HCT116 (cell line): Measurements from ENCODE around the gene GRIN2A. TPM values are rescaled to one million over a fixed set of nuclear protein-coding genes. Genes with fewer than 3 reads are reported as not detected.

Source experiments
- ATAC-seq: fragments of 200-7000 bp; cut with Tn5 transposase; 2 replicates; pipeline ENCODE4 v1.9.1; 2020; ENCODE audit warnings: mild to moderate bottlenecking, moderate library complexity
- BruUV-seq: library from RNA; stranded (reverse); fragments of 400-500 nt; replicated peaks from 2 replicates; lab custom pipeline; 2021; lab: Mats Ljungman, UMichigan
- CTCF ChIA-PET: fragments of 300-600 bp; sonication (Branson Sonifier 250); formaldehyde crosslinking; loops from one replicate; lab custom pipeline; 2021; ENCODE audit warnings: antibody characterized with exemption; lab: Charles Lee
- POLR2A ChIA-PET: fragments of 300-600, 350-600 bp; sonication (Branson Sonifier 250); formaldehyde crosslinking; loops from one replicate; lab custom pipeline; 2021; ENCODE audit warnings: antibody characterized with exemption; lab: Charles Lee
- RAD21 ChIA-PET, 2 experiments: fragments of 300-600 bp; sonication (Branson Sonifier 250); formaldehyde crosslinking; loops; one replicate each; lab custom pipeline; 2023; ENCODE audit warnings: low total read pairs in 2 of 2; ENCODE audit not compliant: uncharacterized antibody in 2 of 2, unreplicated experiment in 2 of 2, low non-redundant PET in 1 of 2; lab: Charles Lee
- DNase-seq: peaks from one replicate; pipeline ENCODE4 v3.0.0-alpha.2; 2010; ENCODE audit warnings: low read depth, low spot score
- H2AFZ ChIP-seq: fragments of 200-600 bp; shearing (Covaris generic), sonication (generic); 2 replicates; pipeline ENCODE4 v1.6.1; 2017; ENCODE audit warnings: low read depth, mixed run types, mixed read lengths, antibody characterized with exemption, low read length; ENCODE audit not compliant: poor library complexity, severe bottlenecking
- H3K27ac ChIP-seq: 2 replicates; pipeline ENCODE4 v1.5.1; 2012; ENCODE audit warnings: low read depth, low read length
- H3K27me3 ChIP-seq: fragments of 200-600 bp; sonication (generic); 2 replicates; pipeline ENCODE4 v1.6.1; 2016; ENCODE audit warnings: mixed run types, low read length, mixed read lengths; ENCODE audit not compliant: insufficient read depth
- H3K36me3 ChIP-seq, 2 experiments: fragments of 200-500 bp in 1 of 2; fragments of 200-600 bp in 1 of 2; sonication (Bioruptor generic) in 1 of 2; sonication (generic) in 1 of 2; 2 replicates each; pipeline versions ENCODE4 v1.5.1 to v1.6.1; 2014 to 2016; ENCODE audit warnings: low read length in 2 of 2, inconsistent platforms in 1 of 2, mixed read lengths in 1 of 2, mixed run types in 1 of 2; ENCODE audit not compliant: insufficient read depth in 2 of 2, control insufficient read depth in 1 of 2
- H3K4me1 ChIP-seq, 2 experiments: fragments of 200-600 bp in 1 of 2; sonication (generic) in 1 of 2; 2 replicates each; pipeline versions ENCODE4 v1.5.1 to v1.6.1; 2012 to 2017; ENCODE audit warnings: low read length in 2 of 2, inconsistent platforms in 1 of 2, mild to moderate bottlenecking in 1 of 2, mixed read lengths in 1 of 2, mixed run types in 1 of 2, moderate library complexity in 1 of 2; ENCODE audit not compliant: insufficient read depth in 2 of 2, control insufficient read depth in 1 of 2
- H3K4me2 ChIP-seq: fragments of 200-600 bp; sonication (generic); 2 replicates; pipeline ENCODE4 v1.6.1; 2017; ENCODE audit warnings: mixed run types, low read length, mixed read lengths
- H3K4me3 ChIP-seq, 2 experiments: fragments of 200-600 bp in 1 of 2; sonication (generic) in 1 of 2; replicated peaks in 1 of 2; 2 replicates each; pipeline ENCODE4 v1.5.1; 2011 to 2016; ENCODE audit warnings: low read length in 2 of 2, control low read depth in 1 of 2, low read depth in 1 of 2, mild to moderate bottlenecking in 1 of 2, mixed read lengths in 1 of 2, mixed run types in 1 of 2
- H3K79me2 ChIP-seq: fragments of 200-600 bp; sonication (generic); 2 replicates; pipeline ENCODE4 v1.6.1; 2017; ENCODE audit warnings: mild to moderate bottlenecking, mixed run types, low read length, moderate library complexity, mixed read lengths; ENCODE audit not compliant: insufficient read depth
- H3K9ac ChIP-seq: fragments of 200-600 bp; sonication (generic); 2 replicates; pipeline ENCODE4 v1.6.1; 2016; ENCODE audit warnings: low read length, mixed read lengths
- H3K9me2 ChIP-seq: fragments of 200-600 bp; sonication (generic), shearing (Covaris generic); 2 replicates; pipeline ENCODE4 v1.6.1; 2017; ENCODE audit warnings: mixed run types, mild to moderate bottlenecking, moderate library complexity; ENCODE audit not compliant: insufficient read depth
- H3K9me3 ChIP-seq, 2 experiments: fragments of 200-500 bp in 1 of 2; fragments of 200-600 bp in 1 of 2; sonication (Bioruptor generic) in 1 of 2; sonication (generic) in 1 of 2; 2 replicates each; pipeline ENCODE4 v1.6.1; 2014 to 2017; ENCODE audit warnings: low read length in 2 of 2, mixed read lengths in 2 of 2, inconsistent platforms in 1 of 2, low read depth in 1 of 2, mild to moderate bottlenecking in 1 of 2, mixed run types in 1 of 2, moderate library complexity in 1 of 2; ENCODE audit not compliant: control insufficient read depth in 1 of 2, insufficient read depth in 1 of 2
- H4K20me1 ChIP-seq: fragments of 200-600 bp; sonication (generic), shearing (Covaris generic); 2 replicates; pipeline ENCODE4 v1.6.1; 2017; ENCODE audit warnings: mixed run types, mild to moderate bottlenecking, moderate library complexity; ENCODE audit not compliant: insufficient read depth
- ATF3 ChIP-seq: IDR thresholded peaks from 2 replicates; pipeline ENCODE4 v1.6.1; 2012
- CBX3 ChIP-seq: IDR thresholded peaks from 2 replicates; pipeline ENCODE4 v1.6.1; 2012; ENCODE audit warnings: low read depth
- CEBPB ChIP-seq: IDR thresholded peaks from 2 replicates; pipeline ENCODE4 v1.6.1; 2012; ENCODE audit warnings: low read depth
- EGR1 ChIP-seq: IDR thresholded peaks from 2 replicates; pipeline ENCODE4 v1.6.1; 2012; ENCODE audit warnings: low read depth
- EZH2phosphoT487 ChIP-seq: fragments of 200-600 bp; IDR thresholded peaks from 2 replicates; pipeline ENCODE4 v1.6.1; 2018; ENCODE audit warnings: antibody characterized with exemption, borderline replicate concordance
- FOSL1 ChIP-seq: IDR thresholded peaks from 2 replicates; pipeline ENCODE4 v1.6.1; 2012; ENCODE audit warnings: low read depth
- JUND ChIP-seq: IDR thresholded peaks from 2 replicates; pipeline ENCODE4 v1.6.1; 2012
- MAX ChIP-seq: IDR thresholded peaks from 2 replicates; pipeline ENCODE4 v1.6.1; 2012
- POLR2A ChIP-seq: IDR thresholded peaks from 2 replicates; pipeline ENCODE4 v1.7.0; 2011; ENCODE audit warnings: borderline replicate concordance; ENCODE audit not compliant: insufficient read depth, insufficient read length; ENCODE audit errors: extremely low read depth
- POLR2AphosphoS5 ChIP-seq: IDR thresholded peaks from 2 replicates; pipeline ENCODE4 v1.6.1; 2011; ENCODE audit warnings: mild to moderate bottlenecking, low read depth, low read length, moderate library complexity
- RAD21 ChIP-seq: IDR thresholded peaks from 2 replicates; pipeline ENCODE4 v1.6.1; 2012; ENCODE audit warnings: low read depth, mild to moderate bottlenecking
- SIN3A ChIP-seq: IDR thresholded peaks from 2 replicates; pipeline ENCODE4 v1.6.1; 2012; ENCODE audit warnings: low read depth
- SRF ChIP-seq: IDR thresholded peaks from 2 replicates; pipeline ENCODE4 v1.6.1; 2012; ENCODE audit warnings: low read depth
- TCF7L2 ChIP-seq: IDR thresholded peaks from 2 replicates; pipeline ENCODE4 v1.7.0; 2011; ENCODE audit warnings: borderline replicate concordance, inconsistent platforms; ENCODE audit not compliant: insufficient read depth, insufficient read length; ENCODE audit errors: extremely low read depth
- YY1 ChIP-seq: IDR thresholded peaks from 2 replicates; pipeline ENCODE4 v1.6.1; 2011; ENCODE audit warnings: low read length, low read depth, moderate library complexity, mild to moderate bottlenecking; ENCODE audit not compliant: insufficient replicate concordance; ENCODE audit errors: extremely low read depth
- ZFX ChIP-seq: fragments of 450-650 bp; IDR thresholded peaks from 2 replicates; pipeline ENCODE4 v1.6.1; 2017
- intact Hi-C: fragments of 100-400 bp; cut with micrococcal nuclease; formaldehyde crosslinking; loops from 2 replicates; pipeline ENCODE4 v1.10.0; 2022
- total RNA-seq: library from RNA; stranded (reverse); gene quantifications from one replicate; pipeline ENCODE4 v1.2.1, GENCODE V29; 2021; ENCODE audit not compliant: unreplicated experiment
- TF ChIP-seq, protein P1 (sequence below): IDR thresholded peaks from 2 replicates; pipeline ENCODE4 v1.6.1; 2011; ENCODE audit warnings: mild to moderate bottlenecking, low read length, moderate library complexity; ENCODE audit not compliant: insufficient replicate concordance; ENCODE audit errors: extremely low read depth
- TF ChIP-seq, protein P2 (sequence below): IDR thresholded peaks from 2 replicates; pipeline ENCODE4 v1.6.1; 2012; ENCODE audit warnings: low read depth
- TF ChIP-seq, protein P3 (sequence below), 3 experiments: fragments of 200-600 bp in 1 of 3; sonication (generic) in 1 of 3; IDR thresholded peaks in 2 of 3; conservative IDR thresholded peaks in 1 of 3; 2 replicates each; pipeline ENCODE4 v1.5.1; 2012 to 2017; ENCODE audit warnings: low read depth in 2 of 3, low read length in 2 of 3, antibody characterized with exemption in 1 of 3, borderline replicate concordance in 1 of 3, control low read depth in 1 of 3, mild to moderate bottlenecking in 1 of 3, mixed read lengths in 1 of 3, mixed run types in 1 of 3, moderate library complexity in 1 of 3; ENCODE audit not compliant: insufficient read depth in 1 of 3

The GRIN2A gene
- total RNA-seq, 1 experiment from 2014 or later = 0.02 TPM

GRCh38 chr16:9791556-9791955 is 390.7 kb downstream of the GRIN2A start:
- Histone ChIP-seq H3K36me3 (no peaks in the 10 kb centered on the region), H3K27me3 (peaks cover 3% of the 10 kb centered on the region; the same call in 1 of the 2 replicates), H4K20me1 (no peaks in the 10 kb centered on the region), H3K79me2 (no peaks in the 10 kb centered on the region), H3K4me3 (no peak overlapping the region), H3K9ac (no peak overlapping the region), H3K4me1 (no peaks in the 10 kb centered on the region), H3K4me2 (no peak overlapping the region), H2AFZ (no peak overlapping the region), H3K9me2 (no peaks in the 10 kb centered on the region), H3K27ac (no peak overlapping the region), H3K9me3 (no peaks in the 10 kb centered on the region)
- ChIA-PET POLR2A (no interaction called here), RAD21 (no interaction called here), CTCF (no interaction called here)
- DNase-seq (no peak), ATAC-seq (no peak)
- no TSS peak for BruUV-seq
- intact Hi-C loops = no loop called here
- TF ChIP-seq RAD21 (no peak), CEBPB (no peak), FOSL1 (no peak), SRF (no peak), EGR1 (no peak), CBX3 (no peak), TCF7L2 (no peak), POLR2A (no peak), EZH2phosphoT487 (no peak), POLR2AphosphoS5 (no peak), YY1 (no peak), ZFX (no peak), ATF3 (no peak), JUND (no peak), MAX (no peak), SIN3A (no peak)
- TF ChIP-seq, protein P1, sequence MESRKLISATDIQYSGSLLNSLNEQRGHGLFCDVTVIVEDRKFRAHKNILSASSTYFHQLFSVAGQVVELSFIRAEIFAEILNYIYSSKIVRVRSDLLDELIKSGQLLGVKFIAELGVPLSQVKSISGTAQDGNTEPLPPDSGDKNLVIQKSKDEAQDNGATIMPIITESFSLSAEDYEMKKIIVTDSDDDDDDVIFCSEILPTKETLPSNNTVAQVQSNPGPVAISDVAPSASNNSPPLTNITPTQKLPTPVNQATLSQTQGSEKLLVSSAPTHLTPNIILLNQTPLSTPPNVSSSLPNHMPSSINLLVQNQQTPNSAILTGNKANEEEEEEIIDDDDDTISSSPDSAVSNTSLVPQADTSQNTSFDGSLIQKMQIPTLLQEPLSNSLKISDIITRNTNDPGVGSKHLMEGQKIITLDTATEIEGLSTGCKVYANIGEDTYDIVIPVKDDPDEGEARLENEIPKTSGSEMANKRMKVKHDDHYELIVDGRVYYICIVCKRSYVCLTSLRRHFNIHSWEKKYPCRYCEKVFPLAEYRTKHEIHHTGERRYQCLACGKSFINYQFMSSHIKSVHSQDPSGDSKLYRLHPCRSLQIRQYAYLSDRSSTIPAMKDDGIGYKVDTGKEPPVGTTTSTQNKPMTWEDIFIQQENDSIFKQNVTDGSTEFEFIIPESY = no peak
- TF ChIP-seq, protein P2, sequence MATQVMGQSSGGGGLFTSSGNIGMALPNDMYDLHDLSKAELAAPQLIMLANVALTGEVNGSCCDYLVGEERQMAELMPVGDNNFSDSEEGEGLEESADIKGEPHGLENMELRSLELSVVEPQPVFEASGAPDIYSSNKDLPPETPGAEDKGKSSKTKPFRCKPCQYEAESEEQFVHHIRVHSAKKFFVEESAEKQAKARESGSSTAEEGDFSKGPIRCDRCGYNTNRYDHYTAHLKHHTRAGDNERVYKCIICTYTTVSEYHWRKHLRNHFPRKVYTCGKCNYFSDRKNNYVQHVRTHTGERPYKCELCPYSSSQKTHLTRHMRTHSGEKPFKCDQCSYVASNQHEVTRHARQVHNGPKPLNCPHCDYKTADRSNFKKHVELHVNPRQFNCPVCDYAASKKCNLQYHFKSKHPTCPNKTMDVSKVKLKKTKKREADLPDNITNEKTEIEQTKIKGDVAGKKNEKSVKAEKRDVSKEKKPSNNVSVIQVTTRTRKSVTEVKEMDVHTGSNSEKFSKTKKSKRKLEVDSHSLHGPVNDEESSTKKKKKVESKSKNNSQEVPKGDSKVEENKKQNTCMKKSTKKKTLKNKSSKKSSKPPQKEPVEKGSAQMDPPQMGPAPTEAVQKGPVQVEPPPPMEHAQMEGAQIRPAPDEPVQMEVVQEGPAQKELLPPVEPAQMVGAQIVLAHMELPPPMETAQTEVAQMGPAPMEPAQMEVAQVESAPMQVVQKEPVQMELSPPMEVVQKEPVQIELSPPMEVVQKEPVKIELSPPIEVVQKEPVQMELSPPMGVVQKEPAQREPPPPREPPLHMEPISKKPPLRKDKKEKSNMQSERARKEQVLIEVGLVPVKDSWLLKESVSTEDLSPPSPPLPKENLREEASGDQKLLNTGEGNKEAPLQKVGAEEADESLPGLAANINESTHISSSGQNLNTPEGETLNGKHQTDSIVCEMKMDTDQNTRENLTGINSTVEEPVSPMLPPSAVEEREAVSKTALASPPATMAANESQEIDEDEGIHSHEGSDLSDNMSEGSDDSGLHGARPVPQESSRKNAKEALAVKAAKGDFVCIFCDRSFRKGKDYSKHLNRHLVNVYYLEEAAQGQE = no peak
- TF ChIP-seq, protein P3, sequence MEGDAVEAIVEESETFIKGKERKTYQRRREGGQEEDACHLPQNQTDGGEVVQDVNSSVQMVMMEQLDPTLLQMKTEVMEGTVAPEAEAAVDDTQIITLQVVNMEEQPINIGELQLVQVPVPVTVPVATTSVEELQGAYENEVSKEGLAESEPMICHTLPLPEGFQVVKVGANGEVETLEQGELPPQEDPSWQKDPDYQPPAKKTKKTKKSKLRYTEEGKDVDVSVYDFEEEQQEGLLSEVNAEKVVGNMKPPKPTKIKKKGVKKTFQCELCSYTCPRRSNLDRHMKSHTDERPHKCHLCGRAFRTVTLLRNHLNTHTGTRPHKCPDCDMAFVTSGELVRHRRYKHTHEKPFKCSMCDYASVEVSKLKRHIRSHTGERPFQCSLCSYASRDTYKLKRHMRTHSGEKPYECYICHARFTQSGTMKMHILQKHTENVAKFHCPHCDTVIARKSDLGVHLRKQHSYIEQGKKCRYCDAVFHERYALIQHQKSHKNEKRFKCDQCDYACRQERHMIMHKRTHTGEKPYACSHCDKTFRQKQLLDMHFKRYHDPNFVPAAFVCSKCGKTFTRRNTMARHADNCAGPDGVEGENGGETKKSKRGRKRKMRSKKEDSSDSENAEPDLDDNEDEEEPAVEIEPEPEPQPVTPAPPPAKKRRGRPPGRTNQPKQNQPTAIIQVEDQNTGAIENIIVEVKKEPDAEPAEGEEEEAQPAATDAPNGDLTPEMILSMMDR (IDR thresholded peaks at IDR 0.05 in 2 of 3, conservative IDR thresholded peaks at IDR 0.05 in 1 of 3; ENCODE audit: borderline replicate concordance in 1 of 3, insufficient read depth in 1 of 3, low read depth in 2 of 3, low read length in 2 of 3) = no peak
